Stromal cell of bone marrow (primary cell): Measurements from ENCODE around the gene MOV10L1.
"Not testable (repeated sequence)": the region's sequence is repeated elsewhere in the genome, so short reads cannot be mapped to it uniquely, and the experiment has no call there.

ENCODE experiments used
- DNase-seq: peaks from one replicate; pipeline ENCODE4 v3.0.0-alpha.2; 2012; ENCODE audit warnings: low read depth

The MOV10L1 gene

DNA sequence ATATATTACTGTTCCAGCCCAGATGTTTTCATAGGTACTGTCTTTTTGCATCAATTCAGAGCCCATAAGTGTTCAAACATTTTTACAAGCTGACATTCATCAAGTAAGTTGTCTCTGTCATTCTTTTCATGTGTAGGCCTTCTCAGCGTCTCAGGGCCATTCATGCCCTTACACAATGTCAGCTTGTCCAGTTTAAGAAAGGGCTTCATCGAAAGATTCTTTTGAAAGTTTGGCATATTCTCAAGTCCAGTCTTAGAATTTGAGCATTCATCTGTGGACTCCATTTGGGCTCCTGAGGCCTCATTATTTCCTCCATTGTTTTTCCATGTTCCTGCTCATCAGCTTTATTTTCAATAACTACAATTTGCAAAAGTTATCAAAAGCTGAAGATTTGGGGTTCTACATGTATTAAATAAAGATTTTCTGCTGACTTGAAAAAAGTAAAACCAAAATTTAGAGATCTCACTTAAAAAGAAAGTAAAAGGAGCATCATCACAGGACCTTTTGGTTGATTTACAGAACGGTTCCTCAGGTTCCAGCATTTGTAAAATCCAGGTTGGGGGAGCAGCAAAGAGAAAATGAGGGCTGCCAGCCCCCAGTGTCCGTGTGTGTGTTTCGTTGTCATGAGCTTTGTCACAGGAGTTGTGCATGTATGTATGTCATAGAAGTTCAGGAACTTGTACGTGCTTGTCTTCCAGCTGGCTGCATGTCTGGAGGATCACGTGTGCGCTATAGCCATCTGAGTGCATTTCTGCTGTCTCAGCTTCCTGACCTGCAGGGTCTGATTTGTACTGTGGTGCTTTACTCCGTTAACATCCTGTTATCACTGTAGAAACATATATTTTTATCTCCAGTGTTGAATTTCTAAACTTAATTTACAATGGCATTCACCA, 15.6 kb downstream of the MOV10L1 start:
- no peak for DNase-seq

DNA sequence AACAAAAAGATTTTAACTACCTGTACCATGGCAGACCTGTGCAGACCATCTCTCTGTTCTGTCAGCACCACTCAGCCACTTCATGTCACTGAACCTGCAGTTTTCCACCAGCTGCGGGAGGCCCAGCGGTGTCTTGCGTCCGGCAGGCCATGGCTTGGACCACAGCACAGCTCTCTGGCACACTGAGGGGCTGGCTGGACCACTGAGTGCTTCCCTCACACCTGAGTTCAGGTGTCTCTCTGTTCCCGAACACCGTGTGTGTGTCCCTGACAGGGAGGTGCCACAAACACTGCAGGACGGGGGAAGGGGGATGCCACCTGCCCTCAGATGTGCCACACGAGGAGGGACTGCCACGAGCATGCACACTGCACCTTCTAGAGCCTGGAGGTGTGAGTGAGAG, 17.7 kb downstream of the MOV10L1 start:
- DNase-seq, result no peak

DNA sequence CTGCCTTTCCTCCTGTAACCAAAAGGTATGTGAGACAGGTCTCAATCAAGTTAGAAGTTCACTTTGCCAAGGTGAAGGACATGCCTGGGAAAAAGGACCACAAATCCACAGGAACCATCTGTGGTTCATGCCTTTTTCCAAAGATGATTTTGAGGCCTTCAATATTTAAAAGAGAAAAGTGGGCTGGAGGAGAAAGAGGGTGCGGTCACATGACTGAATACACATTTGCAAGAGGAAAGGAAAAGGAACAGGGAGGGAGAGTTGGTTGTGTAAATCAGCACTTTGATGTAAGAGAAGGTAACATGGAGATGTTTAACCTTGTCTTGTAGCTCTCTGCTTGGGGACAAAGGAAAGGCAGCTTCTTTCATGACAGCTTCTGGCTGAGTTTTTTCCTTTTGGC, 21.2 kb downstream of the MOV10L1 start:
- DNase-seq, result no peak

DNA sequence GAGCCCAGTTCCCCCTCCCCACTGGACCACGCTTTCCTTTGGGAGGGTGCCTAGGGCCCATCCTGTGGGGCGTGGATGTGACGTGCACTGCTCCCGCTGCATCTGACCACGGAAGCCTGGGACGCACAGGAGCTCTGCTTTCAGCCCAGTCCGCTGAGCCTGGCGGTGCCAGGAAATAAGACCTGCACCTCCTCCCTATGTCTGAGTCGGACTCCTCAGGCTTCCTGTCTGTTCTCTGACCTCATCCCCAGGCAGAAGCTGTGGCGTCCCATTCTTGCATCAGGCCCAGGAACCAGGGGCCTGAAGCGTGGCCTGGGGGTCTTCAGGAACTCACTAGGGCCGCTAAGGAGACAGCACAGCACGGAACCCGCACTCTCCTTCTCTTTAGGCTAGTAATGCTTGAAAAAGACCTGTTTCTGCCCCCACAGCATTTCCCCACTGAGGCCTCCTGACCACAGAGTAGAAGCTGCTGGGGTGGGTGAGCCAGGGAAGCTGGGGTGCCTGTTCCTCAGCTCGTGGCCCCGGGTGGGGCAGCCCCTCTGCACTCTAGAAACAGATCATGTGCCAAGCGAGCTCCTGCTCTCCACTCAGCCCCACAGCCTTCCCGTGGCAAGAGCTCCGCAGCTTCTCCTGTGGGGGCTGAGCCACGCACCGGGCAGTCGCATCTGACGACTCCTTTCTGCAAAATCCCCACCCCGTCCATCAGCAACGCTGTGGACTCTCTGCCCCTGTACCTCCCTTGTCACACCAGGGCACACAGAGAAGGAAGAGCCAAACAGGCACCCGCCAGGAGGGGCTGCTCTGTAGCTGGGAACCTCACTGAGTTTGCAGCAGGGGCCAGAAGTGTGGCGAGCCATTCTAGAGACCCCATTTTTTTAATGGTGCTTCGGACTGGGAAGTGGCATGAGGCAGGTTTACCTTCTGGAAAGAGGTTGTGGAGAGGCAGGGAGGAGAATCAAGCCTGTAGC, 22.6 kb downstream of the MOV10L1 start:
- DNase-seq, result no peak

DNA sequence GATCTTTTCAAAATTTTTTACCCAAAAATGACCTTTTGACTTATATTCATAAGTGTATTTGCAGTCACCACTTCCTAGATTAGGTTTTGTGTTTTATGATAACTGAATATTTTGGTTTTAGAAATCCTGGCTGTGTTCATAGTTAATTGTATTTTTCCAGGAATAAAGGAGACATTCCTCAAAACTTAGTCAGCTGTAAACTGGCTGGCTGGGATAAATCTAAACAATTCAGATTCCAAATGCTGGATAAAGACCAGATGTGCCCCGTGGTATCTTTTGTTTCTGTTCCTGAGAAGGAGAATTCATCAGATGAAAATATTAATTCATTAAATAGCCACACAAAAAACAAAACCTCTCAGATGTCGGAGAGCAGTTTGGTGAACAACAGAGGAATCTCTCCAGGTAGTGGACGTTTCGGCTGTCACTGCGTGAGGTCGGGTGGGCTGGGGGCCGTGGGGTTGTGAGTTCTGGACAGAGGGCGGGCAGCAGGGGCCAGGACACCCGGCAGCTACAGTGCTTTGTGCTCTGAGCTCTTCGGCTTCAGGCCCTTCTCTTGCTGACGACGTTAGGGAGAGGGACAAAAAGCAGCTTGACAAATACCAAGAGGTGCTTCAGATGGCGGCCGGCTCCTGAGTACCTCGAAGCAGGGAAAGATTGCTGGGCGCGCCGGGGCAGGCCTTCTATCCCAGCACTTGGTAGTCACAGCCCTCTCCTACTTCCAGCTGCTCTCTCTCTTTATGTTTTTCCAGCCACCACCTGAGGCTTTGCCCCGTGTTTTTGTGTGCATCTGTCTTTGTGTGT, 24.6 kb downstream of the MOV10L1 start:
- DNase-seq, result peak; percentile 40

DNA sequence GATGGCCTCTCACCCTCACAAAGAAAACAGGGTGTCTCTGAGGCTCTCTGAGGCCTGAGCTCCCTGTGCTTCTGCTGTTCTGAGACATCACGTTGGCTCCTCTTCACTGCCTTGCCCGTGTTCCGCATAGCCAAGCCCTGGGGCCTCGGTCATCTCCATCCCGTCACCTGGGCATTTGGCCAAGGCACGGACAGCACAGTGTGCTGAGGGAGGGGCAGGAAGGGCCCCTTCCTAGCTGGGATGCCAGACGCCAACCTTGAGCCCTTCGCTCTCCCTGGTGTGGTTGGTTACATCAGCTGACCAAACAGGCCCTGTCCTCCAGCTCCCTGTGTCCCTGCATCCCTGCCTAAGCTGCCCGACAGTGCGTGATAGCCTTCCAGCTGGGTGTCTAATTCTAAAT, 25.9 kb downstream of the MOV10L1 start:
- DNase-seq, result no peak

DNA sequence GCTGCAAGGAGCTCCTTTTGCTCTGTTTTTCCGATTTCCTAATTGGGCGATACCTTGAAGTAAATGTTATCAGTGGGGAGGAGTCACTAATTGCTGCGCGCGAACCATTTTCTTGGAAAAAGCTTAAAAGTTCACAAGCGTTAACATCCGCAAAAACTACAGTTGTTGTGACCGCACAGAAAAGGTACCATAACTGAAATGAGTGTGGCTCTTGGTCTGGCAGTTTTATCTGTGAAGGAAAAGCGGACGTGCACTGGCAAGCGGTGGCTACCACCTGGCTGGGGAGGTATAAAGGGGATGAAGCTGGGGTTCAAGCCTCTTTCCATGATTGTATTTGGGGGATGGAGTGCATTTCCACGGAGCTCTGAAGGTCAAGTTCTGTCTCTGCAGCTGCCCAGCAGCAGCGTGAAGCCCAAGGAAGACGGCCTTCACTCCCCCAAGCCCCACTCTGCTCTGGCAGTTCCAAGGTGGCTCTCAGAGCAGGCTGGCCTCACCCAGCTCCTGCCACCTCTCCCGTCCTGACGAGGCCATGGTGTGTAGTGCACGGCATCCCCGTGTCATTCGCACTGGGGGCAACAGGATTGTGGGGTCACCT, 27.5 kb downstream of the MOV10L1 start:
- no peak for DNase-seq

DNA sequence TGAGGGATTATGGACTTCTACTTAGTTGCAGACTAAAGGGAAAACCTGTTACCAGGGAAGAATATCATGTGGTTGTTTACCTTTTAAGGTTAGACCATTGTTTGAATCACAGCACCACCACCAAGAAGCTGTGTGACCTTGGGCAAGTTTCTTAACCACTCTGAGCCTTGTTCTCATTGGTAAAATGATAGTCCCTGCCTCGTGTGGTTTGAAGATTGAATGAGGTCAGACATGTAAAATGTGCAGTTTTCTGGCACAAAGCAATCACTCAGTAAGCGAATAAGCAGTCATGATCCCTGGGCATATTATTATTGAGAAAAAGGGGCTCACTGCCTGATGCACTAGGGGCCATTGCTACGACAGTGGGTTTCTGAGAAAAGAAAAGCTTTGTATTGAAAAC, 28.3 kb downstream of the MOV10L1 start:
- no peak for DNase-seq

DNA sequence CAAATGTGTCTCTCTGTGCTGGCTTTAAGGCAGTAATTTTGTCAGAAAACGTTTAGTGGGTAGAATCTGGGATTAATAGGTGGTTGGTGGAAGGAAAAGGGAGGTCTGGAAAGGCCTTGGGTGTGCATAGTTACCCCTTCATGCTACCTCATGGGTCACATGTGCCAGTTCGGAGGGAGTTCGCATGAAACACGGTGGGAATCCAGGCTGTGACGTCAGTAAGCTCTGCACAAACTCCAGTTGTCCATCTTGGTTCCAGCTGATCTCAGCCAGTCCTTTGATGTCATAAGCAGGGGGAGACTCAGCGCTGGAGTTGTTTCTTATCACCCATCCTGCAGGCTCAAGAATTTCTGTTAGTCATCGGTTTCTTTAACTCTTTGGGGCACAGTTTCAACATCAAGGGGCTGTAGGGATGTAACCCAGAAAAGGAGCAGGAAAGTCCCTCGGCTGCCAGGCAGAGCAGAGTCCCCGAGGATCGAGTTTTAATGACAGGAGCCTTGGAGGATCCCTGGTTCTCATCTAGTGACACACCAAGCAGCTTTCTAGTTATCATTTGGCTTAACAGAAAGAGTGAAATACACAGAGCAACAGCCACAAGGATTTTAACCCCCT, 28.9 kb downstream of the MOV10L1 start:
- DNase-seq, result peak; percentile 43

DNA sequence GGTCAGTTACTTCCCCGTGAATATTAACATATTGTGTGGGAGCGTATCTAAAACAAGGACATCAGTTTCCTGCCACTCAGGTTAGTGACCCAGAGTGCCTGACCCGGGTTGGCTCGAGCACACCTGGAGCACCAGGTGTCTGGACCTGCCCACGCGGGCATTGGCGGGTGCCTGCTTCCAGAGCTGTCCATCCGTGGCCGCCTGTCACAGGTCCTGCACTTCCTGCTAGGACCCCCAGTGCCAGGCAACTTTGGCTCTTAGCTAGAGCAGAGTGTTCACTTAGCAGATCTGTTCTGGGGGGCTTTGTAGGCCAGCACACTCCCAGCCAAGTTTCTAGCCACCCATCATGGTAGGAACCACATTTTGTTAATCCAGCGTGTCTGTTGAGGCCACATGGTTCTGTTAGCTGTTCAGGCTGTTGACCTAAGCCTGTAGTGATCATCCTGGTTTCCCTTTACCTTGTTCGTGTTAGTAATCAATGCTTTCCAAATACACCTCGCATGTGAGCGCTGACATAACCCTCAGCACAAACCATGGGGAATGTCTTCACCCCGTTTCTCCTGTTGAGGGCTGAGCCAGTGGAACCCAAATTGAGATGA, 29.5 kb downstream of the MOV10L1 start:
- no peak for DNase-seq

DNA sequence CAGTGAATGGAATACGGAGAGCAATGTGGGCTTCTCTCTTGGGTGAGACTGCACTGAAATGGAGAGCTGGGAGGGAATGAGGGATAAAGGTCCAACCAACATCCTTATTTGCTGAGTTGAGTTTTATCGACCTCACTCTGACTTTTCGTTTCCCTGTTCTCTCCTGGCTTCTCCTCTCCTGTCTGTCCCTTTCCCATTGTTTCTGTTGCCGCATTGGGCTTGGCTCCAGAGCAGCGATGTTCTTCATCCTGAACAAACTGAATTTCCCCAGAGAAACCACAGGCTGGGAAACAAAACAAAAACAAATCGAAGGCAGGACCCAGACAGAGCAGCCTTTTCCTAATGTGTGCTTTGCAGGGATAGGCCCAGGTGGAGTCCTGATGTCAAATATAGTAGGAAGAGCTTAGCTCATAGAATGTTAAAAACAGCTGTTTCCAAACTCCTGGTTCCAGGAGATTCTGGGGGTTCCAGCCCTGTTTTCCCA, 30.0 kb downstream of the MOV10L1 start:
- no peak for DNase-seq

DNA sequence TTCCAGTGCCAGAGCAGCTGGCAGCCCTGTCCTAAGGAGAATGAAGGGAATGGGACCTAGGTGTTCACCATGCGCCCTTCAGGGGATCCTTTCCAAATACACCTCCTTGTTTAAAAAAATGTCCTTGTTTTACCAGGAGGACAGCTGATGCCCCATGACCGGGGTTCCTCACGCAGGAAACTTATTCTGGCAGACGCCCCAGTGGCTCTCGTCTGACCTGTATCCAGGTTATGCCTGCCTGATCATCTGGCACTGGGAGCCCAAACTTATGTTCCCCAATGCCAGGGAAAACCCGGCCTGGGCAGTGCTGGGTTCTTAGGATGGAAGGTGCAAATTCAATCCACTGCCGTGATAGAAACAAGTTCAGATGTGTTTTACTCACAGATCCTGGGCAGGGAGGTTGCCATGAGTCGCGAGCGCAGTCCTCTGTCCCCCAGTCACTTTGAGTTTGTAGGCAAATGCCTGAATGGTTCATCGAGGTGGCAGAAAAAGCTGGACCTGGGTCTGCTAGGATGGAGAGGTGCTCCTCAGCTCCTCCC, 31.5 kb downstream of the MOV10L1 start:
- DNase-seq, result no peak

DNA sequence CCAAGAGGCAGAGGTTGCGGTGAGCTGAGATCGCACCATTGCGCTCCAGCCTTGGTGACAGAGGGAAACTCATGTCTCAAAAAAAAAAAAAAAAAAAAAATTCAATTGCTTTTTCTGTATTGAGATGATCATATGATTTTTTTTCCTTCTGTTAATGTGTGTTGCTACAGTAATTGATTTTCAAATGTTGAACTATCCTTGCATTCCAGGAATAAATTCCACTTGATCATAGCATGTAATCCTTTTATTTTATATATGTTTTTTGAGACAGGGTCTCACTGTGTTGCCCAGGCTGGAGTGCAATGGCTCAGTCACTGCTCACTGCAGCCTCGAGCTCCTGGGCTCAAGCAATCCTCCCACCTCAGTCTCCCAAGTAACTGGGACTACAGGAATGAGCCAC, 33.3 kb downstream of the MOV10L1 start:
- DNase-seq, result no peak

DNA sequence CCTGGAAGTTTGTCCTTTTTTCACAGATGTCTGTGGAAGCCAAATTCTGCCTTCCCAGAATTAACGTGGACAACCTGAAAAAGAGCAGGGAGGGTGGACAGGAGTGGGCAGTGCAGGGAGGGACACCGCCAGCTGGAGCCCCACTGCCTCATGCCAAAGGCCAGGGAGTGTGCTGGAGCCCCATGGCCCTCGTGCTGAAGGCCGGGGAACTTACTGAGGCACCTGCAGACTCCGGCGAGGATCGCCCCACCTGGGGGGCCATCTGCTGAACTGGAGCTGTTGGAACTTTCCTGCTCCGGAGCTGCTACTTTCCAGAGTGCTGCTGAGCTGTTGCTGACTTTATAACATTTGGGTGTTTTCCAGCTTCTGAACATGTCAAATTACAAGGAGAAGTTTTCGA, 35.2 kb downstream of the MOV10L1 start:
- no peak for DNase-seq

DNA sequence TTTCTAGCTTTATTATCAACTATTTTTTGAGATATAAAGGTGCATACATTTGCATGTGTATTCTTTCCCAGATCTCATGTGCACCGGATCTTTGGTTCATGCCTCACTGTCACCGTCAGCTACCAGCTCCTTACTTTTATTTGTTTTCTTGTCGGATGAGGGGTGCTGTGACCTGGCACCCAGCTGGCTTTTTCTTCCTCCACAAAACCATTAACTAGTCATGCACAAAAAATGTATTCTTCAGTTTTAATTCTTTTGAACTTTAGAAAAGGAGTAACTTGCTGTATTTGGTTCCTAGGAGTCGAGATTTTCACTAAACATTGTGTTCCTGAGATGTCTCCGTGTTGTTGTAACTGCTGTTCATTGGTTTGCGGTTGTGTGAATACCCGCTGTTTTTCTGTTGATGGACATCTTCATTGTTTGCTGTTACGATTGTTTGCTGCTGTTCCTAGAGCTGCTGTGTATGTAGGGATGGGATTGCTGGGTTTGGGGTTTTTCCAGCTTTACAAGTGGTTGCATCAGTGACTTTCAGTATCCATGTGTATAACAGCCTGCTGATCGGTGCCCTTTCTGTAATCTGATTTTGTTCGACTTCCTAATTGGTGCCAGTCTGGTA, 39.4 kb downstream of the MOV10L1 start:
- DNase-seq, result no peak

DNA sequence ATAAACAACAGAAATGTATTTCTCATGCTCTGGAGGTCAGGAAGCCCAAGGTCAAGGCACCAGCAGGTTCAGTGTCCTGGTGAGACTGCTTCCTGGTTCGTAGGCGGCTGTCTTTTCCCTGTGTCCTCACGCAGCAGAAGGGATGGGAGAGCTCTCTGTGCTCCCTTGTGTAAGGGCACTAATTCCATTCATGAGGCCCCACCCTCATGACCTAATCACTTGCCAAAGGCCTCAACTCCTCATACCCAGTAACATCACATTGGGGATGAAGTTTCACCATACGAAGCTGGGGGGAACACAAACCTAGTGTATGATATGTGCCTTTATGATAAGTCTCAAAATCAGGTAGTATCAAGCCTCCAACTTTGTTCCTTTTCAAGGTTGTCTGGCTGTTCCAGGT, 42.1 kb downstream of the MOV10L1 start:
- DNase-seq, result no peak

DNA sequence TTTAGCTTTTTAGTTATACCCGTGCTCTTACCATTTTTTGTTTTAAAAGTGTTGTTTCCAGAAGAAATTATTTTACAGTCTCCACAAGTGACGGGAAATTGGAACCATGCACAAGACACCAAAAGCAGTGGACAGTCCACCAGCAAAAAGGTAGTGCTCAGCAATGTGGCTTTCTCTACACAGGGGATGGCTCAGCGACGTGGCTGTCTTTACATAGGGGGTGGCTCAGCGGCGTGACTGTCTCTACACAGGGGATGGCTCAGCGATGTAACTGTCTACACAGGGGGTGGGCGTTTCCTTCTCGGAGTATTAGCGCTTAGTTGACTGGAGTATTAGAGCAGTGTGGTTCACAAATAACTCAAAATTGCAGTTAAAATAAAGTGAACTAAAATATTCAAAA, 44.7 kb downstream of the MOV10L1 start:
- DNase-seq, result no peak

DNA sequence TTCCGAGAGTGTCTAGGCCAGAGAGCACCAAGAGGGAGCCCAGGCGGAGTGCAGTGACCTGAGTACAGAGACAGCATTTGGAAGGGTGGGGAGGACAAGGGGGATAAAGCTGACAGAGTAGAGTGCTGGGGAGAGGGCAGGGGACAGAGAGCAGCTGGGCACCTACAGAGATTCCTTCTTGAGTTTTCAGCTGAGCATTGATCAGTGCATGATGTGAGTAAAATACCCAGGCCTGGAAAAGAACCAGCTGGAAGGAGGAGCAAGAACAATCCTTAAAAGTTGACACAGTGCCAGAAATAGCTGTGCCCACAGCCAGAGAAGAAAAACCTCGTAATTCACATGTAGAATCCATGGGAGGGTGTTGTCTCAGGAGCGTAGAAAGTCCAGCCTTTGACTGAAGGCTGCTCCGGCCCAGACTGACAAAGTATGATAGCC, 46.8 kb downstream of the MOV10L1 start:
- DNase-seq, result no peak

DNA sequence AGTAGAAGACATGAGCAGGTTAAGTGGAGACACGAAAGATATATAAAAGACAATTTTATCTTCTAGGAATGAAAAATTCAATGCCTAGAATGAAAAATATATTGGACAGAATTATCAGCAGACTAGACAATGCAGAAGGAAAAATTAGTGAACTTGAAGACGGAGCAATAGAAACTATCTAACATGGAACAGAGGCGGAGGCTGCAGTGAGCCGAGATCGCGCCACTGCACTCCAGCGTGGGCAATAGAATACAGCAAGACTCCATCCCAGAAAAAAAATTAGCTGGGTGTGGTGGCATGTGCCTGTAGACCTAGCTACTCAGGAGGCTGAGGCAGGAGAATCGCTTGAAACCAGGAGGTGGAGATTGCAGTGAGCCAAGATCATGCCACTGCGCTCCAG, 47.5 kb downstream of the MOV10L1 start:
- not testable (repeated sequence) for DNase-seq

DNA sequence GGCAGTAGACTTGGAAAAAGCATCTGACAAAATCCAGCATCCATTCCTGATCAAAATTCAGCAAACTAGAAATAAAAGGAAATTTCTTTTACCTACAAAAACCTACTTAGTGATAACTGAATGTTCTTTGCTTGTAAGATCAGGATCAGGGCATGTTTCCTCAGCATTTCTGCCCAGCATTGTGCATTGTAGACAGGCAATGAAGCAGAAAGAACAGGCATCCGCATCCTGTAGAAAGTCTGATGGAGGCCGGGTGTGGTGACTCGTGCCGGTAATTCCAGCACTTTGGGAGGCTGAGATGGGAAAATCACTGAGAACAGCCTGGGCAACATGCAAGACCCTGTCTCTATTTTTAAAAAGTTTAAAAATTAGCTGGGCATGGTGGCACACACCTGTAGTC, 48.2 kb downstream of the MOV10L1 start:
- DNase-seq, result no peak
